ENCODE data around the gene SLC6A19.
A peak's percentile ranks its signal among the peaks of the same experiment; 100 is the strongest.

SLC6A19 gene

GRCh38 chr5:1244255-1244654 lies 42.9 kb downstream of the SLC6A19 start:
- no peak for DNase-seq (ENCODE audit: low read depth in 2 of 2)

- DNase-seq (ENCODE audit: low read depth in 2 of 2): no peak
Observed at GRCh38 chr5:1244976-1245375, 43.6 kb downstream of the SLC6A19 start.

GRCh38 chr5:1245905-1246576 lies 44.6 kb downstream of the SLC6A19 start:
- no peak for DNase-seq (ENCODE audit: low read depth in 2 of 2)

- DNase-seq (ENCODE audit: low read depth in 2 of 2): no peak
Observed at GRCh38 chr5:1246711-1247431, 45.5 kb downstream of the SLC6A19 start.

- DNase-seq (ENCODE audit: low read depth in 2 of 2): no peak
Observed at GRCh38 chr5:1247811-1248210, 46.4 kb downstream of the SLC6A19 start.

GRCh38 chr5:1249366-1250280 lies 48.2 kb downstream of the SLC6A19 start:
- DNase-seq (ENCODE audit: low read depth in 2 of 2): no peak

GRCh38 chr5:1251678-1252580 lies 50.5 kb downstream of the SLC6A19 start:
- DNase-seq (ENCODE audit: low read depth in 2 of 2): no peak

GRCh38 chr5:1252681-1253080 lies 51.3 kb downstream of the SLC6A19 start:
- DNase-seq (ENCODE audit: low read depth in 2 of 2): no peak

- no peak for DNase-seq (ENCODE audit: low read depth in 2 of 2)
Observed at GRCh38 chr5:1253456-1254105, 52.2 kb downstream of the SLC6A19 start.

GRCh38 chr5:1254196-1254595 lies 52.8 kb downstream of the SLC6A19 start:
- DNase-seq (ENCODE audit: low read depth in 2 of 2): no peak

GRCh38 chr5:1255081-1255561 lies 53.7 kb downstream of the SLC6A19 start:
- peak in 1 of 2 donors; percentile 8 for DNase-seq (ENCODE audit: low read depth in 2 of 2)

GRCh38 chr5:1256776-1257175 lies 55.4 kb downstream of the SLC6A19 start:
- DNase-seq (ENCODE audit: low read depth in 2 of 2): no peak

- no peak for DNase-seq (ENCODE audit: low read depth in 2 of 2)
Observed at GRCh38 chr5:1257363-1257762, 56.0 kb downstream of the SLC6A19 start.

- DNase-seq (ENCODE audit: low read depth in 2 of 2): no peak
Observed at GRCh38 chr5:1257841-1258240, 56.4 kb downstream of the SLC6A19 start.

GRCh38 chr5:1259806-1260480 lies 58.5 kb downstream of the SLC6A19 start:
- DNase-seq (ENCODE audit: low read depth in 2 of 2): no peak

- DNase-seq (ENCODE audit: low read depth in 2 of 2): no peak
Observed at GRCh38 chr5:1261643-1262042, 60.2 kb downstream of the SLC6A19 start.

- no peak for DNase-seq (ENCODE audit: low read depth in 2 of 2)
Observed at GRCh38 chr5:1262381-1262780, 61.0 kb downstream of the SLC6A19 start.

- no peak for DNase-seq (ENCODE audit: low read depth in 2 of 2)
Observed at GRCh38 chr5:1264211-1264610, 62.8 kb downstream of the SLC6A19 start.

- DNase-seq (ENCODE audit: low read depth in 2 of 2): no peak
Observed at GRCh38 chr5:1265026-1265425, 63.6 kb downstream of the SLC6A19 start.
